A673 (cell line): ENCODE results near the gene PHAX. TPM values are rescaled to one million over a fixed set of nuclear protein-coding genes. Genes with fewer than 3 reads are reported as not detected.
"Not testable (repeated sequence)": the region's sequence is repeated elsewhere in the genome, so short reads cannot be mapped to it uniquely, and the experiment has no call there.

Experiments used
- BruUV-seq: library from RNA; stranded (reverse); fragments of 400-500 nt; replicated peaks from 2 replicates; lab custom pipeline; 2021; lab: Mats Ljungman, UMichigan
- CTCF ChIA-PET: fragments of 300-600 bp; sonication (Branson Sonifier 250); formaldehyde crosslinking; loops from one replicate; lab custom pipeline; 2022; ENCODE audit warnings: antibody characterized with exemption; lab: Charles Lee
- POLR2A ChIA-PET: fragments of 300-600 bp; sonication (Branson Sonifier 250); formaldehyde crosslinking; loops from one replicate; lab custom pipeline; 2022; ENCODE audit warnings: antibody characterized with exemption; ENCODE audit not compliant: low non-redundant PET; lab: Charles Lee
- DNase-seq: peaks from one replicate; pipeline ENCODE4 v3.0.0-alpha.2; 2015; ENCODE audit warnings: low spot score
- H3K27ac ChIP-seq: fragments of 200-600 bp; sonication (generic); 2 replicates; pipeline ENCODE4 v1.5.1; 2016; ENCODE audit warnings: mixed run types, low read depth, mild to moderate bottlenecking, mixed read lengths, antibody characterized with exemption, low read length; ENCODE audit not compliant: poor library complexity, severe bottlenecking
- H3K27me3 ChIP-seq: fragments of 200-600 bp; sonication (generic); replicated peaks from 2 replicates; pipeline ENCODE4 v1.6.1; 2017; ENCODE audit warnings: mixed run types, low read depth, mild to moderate bottlenecking, mixed read lengths, antibody characterized with exemption, low read length; ENCODE audit not compliant: insufficient read depth, poor library complexity
- H3K36me3 ChIP-seq: fragments of 200-600 bp; sonication (generic); 2 replicates; pipeline ENCODE4 v1.6.1; 2016; ENCODE audit warnings: mixed run types, mild to moderate bottlenecking, mixed read lengths, antibody characterized with exemption, low read length; ENCODE audit not compliant: insufficient read depth, poor library complexity, severe bottlenecking
- H3K4me1 ChIP-seq: fragments of 200-600 bp; sonication (generic); 2 replicates; pipeline ENCODE4 v1.6.1; 2017; ENCODE audit warnings: mixed run types, mild to moderate bottlenecking, mixed read lengths, antibody characterized with exemption, low read length; ENCODE audit not compliant: insufficient read depth, poor library complexity, severe bottlenecking
- H3K4me3 ChIP-seq: fragments of 200-600 bp; sonication (generic); 2 replicates; pipeline ENCODE4 v1.5.1; 2016; ENCODE audit warnings: low read depth, mixed run types, mild to moderate bottlenecking, mixed read lengths, low read length; ENCODE audit not compliant: poor library complexity, severe bottlenecking
- H3K9me3 ChIP-seq: fragments of 200-600 bp; sonication (generic); 2 replicates; pipeline ENCODE4 v1.6.1; 2016; ENCODE audit warnings: mixed run types, low read depth, mild to moderate bottlenecking, mixed read lengths, antibody characterized with exemption, low read length; ENCODE audit not compliant: poor library complexity, severe bottlenecking
- CTCF ChIP-seq: fragments of 300-800, 200-600 bp; sonication (generic); conservative IDR thresholded peaks from 2 replicates; pipeline ENCODE4 v1.5.1; 2017; ENCODE audit warnings: low read depth, mild to moderate bottlenecking, antibody characterized with exemption, low read length, moderate library complexity, mixed read lengths
- EZH2 ChIP-seq: fragments of 200-600 bp; sonication (generic); IDR thresholded peaks from 2 replicates; pipeline ENCODE4 v1.6.1; 2017; ENCODE audit warnings: borderline replicate concordance, low read depth, mild to moderate bottlenecking, mixed read lengths, antibody characterized with exemption, low read length; ENCODE audit not compliant: poor library complexity, severe bottlenecking
- intact Hi-C: fragments of 100-400 bp; cut with micrococcal nuclease; formaldehyde crosslinking; loops from one replicate; pipeline ENCODE4 v1.10.0; 2022; ENCODE audit not compliant: unreplicated experiment
- total RNA-seq: library from RNA; stranded (reverse); gene quantifications from 2 replicates; pipeline ENCODE4 v1.2.3, GENCODE V29; 2021

Gene PHAX
- total RNA-seq, 1 experiment from 2014 or later, result 71.3 TPM

GRCh38 chr5:126658561-126658960 is 57.8 kb downstream of the PHAX start:
- no peaks in the 10 kb centered on the region for H3K9me3 ChIP-seq
- ChIA-PET POLR2A (interaction anchor here (0.7 kb wide), 1 partner anchor 325 kb away, joined by 8 read pairs; no protein-coding TSS in a partner anchor), CTCF (interaction anchor here (0.6 kb wide), 1 partner anchor 497 kb away, joined by 5 read pairs; no protein-coding TSS in a partner anchor)
- DNase-seq, result peak; percentile 60
- H3K27ac ChIP-seq, result peak overlapping the region; percentile 35
- H3K36me3 ChIP-seq, result no peaks in the 10 kb centered on the region
- no peak overlapping the region for H3K4me3 ChIP-seq
- intact Hi-C loops, result loop anchor here (5.0 to 10.0 kb wide), 4 partner anchors 386 to 1546 kb away; no protein-coding TSS in a partner anchor
- no peaks in the 10 kb centered on the region for H3K27me3 ChIP-seq
- H3K4me1 ChIP-seq, result peaks cover 14% of the 10 kb centered on the region
- BruUV-seq, result no TSS peak
- no peak for TF ChIP-seq EZH2
- no peak for TF ChIP-seq CTCF

GRCh38 chr5:126659805-126660482 is 59.2 kb downstream of the PHAX start:
- no TSS peak for BruUV-seq
- no peaks in the 10 kb centered on the region for H3K27me3 ChIP-seq
- H3K9me3 ChIP-seq, result no peaks in the 10 kb centered on the region
- H3K27ac ChIP-seq, result peak overlapping the region; percentile 23
- no peaks in the 10 kb centered on the region for H3K36me3 ChIP-seq
- intact Hi-C loops, result loop anchor here (5.0 to 10.0 kb wide), 5 partner anchors 142 to 1545 kb away; no protein-coding TSS in a partner anchor
- TF ChIP-seq CTCF (no peak), EZH2 (no peak)
- no peak overlapping the region for H3K4me3 ChIP-seq
- H3K4me1 ChIP-seq, result peaks cover 14% of the 10 kb centered on the region
- DNase-seq, result no peak
- ChIA-PET CTCF (interaction anchor here (0.6 kb wide), 1 partner anchor 72 kb away, joined by 3 read pairs; no protein-coding TSS in a partner anchor), POLR2A (interaction anchor here (0.6 kb wide), 1 partner anchor 10 kb away, joined by 8 read pairs; no protein-coding TSS in a partner anchor)

- Histone ChIP-seq H3K27me3 (no peaks in the 10 kb centered on the region), H3K4me1 (no peaks in the 10 kb centered on the region), H3K9me3 (no peaks in the 10 kb centered on the region), H3K27ac (no peak overlapping the region), H3K36me3 (no peaks in the 10 kb centered on the region), H3K4me3 (no peak overlapping the region)
- CTCF ChIA-PET, result no interaction called here
- TF ChIP-seq EZH2, result no peak
- no peak for TF ChIP-seq CTCF
- BruUV-seq, result no TSS peak
- DNase-seq, result no peak
- intact Hi-C loops, result loop anchor here (5.0 kb wide), 1 partner anchor 138 kb away; no protein-coding TSS in a partner anchor
- POLR2A ChIA-PET, result no interaction called here
These were observed 63.8 kb downstream of the PHAX start for GRCh38 chr5:126664586-126664985.

- H3K36me3 ChIP-seq, BruUV-seq, H3K27ac ChIP-seq, intact Hi-C loops, H3K9me3 ChIP-seq, H3K27me3 ChIP-seq, POLR2A ChIA-PET, DNase-seq, H3K4me3 ChIP-seq, CTCF ChIA-PET, H3K4me1 ChIP-seq: not testable (repeated sequence)
These were observed 69.4 kb downstream of the PHAX start for GRCh38 chr5:126670109-126670508.

- H3K9me3 ChIP-seq, POLR2A ChIA-PET, intact Hi-C loops, H3K4me3 ChIP-seq, DNase-seq, H3K27me3 ChIP-seq, CTCF ChIA-PET, H3K27ac ChIP-seq, H3K4me1 ChIP-seq, H3K36me3 ChIP-seq, BruUV-seq: not testable (repeated sequence)
These were observed 70.9 kb downstream of the PHAX start for GRCh38 chr5:126671681-126672080.
